ENCODE measurements around the gene PSMC4. TPM values are rescaled to one million over a fixed set of nuclear protein-coding genes. Genes with fewer than 3 reads are reported as not detected.

Gene PSMC4
- total RNA-seq, 4 donors from 2014 or later, result 59.4 to 162 (median 67.2) TPM

DNA sequence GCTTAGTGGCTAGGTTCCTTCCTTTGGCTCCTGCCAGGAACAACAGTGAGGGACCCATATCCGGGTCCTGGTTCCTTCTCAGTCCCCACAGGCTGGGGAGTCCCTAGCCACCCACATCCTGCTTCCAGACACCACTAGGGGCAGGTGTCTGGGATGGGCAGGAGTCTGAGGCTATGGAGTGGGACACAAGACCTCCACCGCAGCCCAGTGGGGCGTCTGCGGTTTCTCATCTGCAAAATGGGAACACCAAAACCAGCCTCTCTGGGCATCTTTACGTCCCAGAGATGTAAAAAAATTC is 35.7 kb upstream of the PSMC4 start:
- no peaks in the 10 kb centered on the region for H3K4me1 ChIP-seq
- H3K9me3 ChIP-seq, result no peaks in the 10 kb centered on the region
- no peaks in the 10 kb centered on the region for H3K36me3 ChIP-seq
- DNase-seq, result no peak
- H3K4me3 ChIP-seq, result no peak overlapping the region
- no peaks in the 10 kb centered on the region for H3K27me3 ChIP-seq
- TF ChIP-seq POLR2A (IDR thresholded peaks at IDR 0.05), result no peak
- TF ChIP-seq, protein P1, sequence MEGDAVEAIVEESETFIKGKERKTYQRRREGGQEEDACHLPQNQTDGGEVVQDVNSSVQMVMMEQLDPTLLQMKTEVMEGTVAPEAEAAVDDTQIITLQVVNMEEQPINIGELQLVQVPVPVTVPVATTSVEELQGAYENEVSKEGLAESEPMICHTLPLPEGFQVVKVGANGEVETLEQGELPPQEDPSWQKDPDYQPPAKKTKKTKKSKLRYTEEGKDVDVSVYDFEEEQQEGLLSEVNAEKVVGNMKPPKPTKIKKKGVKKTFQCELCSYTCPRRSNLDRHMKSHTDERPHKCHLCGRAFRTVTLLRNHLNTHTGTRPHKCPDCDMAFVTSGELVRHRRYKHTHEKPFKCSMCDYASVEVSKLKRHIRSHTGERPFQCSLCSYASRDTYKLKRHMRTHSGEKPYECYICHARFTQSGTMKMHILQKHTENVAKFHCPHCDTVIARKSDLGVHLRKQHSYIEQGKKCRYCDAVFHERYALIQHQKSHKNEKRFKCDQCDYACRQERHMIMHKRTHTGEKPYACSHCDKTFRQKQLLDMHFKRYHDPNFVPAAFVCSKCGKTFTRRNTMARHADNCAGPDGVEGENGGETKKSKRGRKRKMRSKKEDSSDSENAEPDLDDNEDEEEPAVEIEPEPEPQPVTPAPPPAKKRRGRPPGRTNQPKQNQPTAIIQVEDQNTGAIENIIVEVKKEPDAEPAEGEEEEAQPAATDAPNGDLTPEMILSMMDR (IDR thresholded peaks at IDR 0.05), result no peak
- intact Hi-C loops (cut with DNase I; ENCODE audit: low total_unique reads), result no loop called here
- H3K27ac ChIP-seq, result no peak overlapping the region

DNA sequence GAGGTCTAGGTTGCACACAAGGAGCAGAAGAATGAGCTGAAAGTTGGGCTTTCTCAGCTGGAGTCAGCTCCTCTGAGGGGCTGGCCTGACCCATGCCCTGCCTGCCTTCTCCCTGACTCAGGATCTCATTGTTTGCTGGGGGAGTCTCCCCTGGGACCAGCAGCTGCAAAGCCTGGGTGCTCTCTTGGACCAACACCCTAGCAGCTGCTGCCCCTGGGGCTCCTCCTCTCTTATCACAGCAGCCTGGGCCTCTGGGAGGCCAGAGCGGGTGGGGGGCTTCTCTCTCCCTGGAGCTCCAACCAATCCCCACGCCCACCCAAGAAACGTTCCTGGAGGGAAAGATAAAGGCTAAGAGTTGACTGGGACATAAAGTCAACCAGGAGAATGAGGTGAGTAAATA is 34.9 kb upstream of the PSMC4 start:
- intact Hi-C loops (cut with DNase I; ENCODE audit: low total_unique reads), result no loop called here
- Histone ChIP-seq H3K9me3 (no peaks in the 10 kb centered on the region), H3K4me1 (no peaks in the 10 kb centered on the region), H3K4me3 (no peak overlapping the region), H3K27me3 (no peaks in the 10 kb centered on the region), H3K27ac (no peak overlapping the region), H3K36me3 (no peaks in the 10 kb centered on the region)
- TF ChIP-seq, protein P1 (IDR thresholded peaks at IDR 0.05), result no peak
- TF ChIP-seq POLR2A (IDR thresholded peaks at IDR 0.05), result no peak
- DNase-seq, result no peak

DNA sequence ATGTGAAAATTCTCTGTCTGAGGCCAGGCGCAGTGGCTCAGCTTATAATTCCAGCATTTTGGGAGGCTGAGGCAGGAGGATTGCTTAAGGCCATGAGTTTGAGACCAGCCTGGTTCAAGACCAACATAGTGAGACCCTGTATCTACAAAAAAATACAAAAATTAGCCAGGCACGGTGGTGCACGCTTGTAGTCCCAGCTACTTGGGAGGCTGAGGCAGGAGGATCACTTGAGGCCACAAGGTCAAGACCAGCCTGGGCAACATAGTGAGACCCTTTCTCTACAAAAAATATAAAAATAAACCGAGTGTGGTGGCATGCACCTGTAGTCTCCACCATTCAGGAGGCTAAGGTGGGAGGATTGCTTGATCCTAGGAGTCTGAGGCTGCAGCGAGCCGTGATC is 34.3 kb upstream of the PSMC4 start:
- intact Hi-C loops (cut with DNase I; ENCODE audit: low total_unique reads), result no loop called here
- Histone ChIP-seq H3K4me3 (no peak overlapping the region), H3K27me3 (no peaks in the 10 kb centered on the region), H3K27ac (no peak overlapping the region), H3K9me3 (no peaks in the 10 kb centered on the region), H3K36me3 (no peaks in the 10 kb centered on the region), H3K4me1 (no peaks in the 10 kb centered on the region)
- no peak for DNase-seq
- TF ChIP-seq, protein P1 (IDR thresholded peaks at IDR 0.05), result no peak
- TF ChIP-seq POLR2A (IDR thresholded peaks at IDR 0.05), result no peak

DNA sequence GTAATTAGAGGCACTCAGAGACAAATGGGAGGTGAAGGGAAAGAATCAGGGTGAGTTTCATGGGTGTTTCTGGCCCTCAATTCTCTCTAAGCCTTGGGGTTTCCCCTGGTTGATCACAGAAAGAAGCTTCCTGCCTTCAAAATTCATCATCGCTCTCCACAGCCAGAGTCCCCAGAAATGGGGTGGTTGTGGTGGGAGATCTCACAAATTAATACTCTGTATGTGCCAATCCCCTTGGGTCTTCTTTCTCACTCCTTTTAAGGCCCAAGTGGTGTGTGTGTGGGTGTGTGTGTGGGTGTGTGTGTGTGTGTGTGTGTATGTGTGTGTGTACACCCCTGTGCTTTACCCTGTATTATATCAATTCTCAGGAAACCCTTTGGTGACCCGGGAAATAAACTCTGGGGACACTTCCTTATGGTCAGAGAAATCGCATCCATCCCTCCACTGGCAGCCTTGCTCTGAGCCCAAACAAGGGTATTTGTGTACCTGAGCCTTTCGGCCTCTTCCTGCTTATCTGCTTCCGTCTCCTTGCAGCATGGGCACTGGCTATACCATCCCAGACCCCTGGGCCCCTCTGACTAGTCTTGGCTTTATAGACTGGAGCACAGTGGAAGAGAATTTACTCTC is 33.8 kb upstream of the PSMC4 start:
- Histone ChIP-seq H3K9me3 (no peaks in the 10 kb centered on the region), H3K27ac (no peak overlapping the region), H3K4me1 (no peaks in the 10 kb centered on the region), H3K36me3 (no peaks in the 10 kb centered on the region), H3K4me3 (no peak overlapping the region), H3K27me3 (no peaks in the 10 kb centered on the region)
- TF ChIP-seq, protein P1 (IDR thresholded peaks at IDR 0.05), result no peak
- TF ChIP-seq POLR2A (IDR thresholded peaks at IDR 0.05), result no peak
- intact Hi-C loops (cut with DNase I; ENCODE audit: low total_unique reads), result no loop called here
- no peak for DNase-seq

DNA sequence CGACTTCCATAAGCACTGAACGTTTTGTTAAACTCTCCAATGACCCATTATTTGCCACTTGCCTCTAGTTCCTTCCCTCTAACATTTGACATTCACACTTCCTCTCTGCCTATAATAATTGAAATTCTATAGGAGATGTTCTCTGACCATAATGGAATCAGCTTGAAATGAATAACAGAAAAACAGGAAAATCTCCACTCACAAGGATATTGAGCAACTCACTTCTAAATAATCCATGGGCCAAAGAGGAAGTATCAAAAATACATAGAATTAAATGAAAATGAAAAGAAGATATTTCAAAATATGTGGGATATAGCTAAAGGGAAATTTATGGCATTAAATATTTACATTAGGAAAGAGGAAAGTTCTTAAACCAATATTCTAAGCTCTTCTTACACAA is 33.2 kb upstream of the PSMC4 start:
- no peak for DNase-seq
- H3K36me3 ChIP-seq, result no peaks in the 10 kb centered on the region
- no peaks in the 10 kb centered on the region for H3K4me1 ChIP-seq
- H3K27me3 ChIP-seq, result no peaks in the 10 kb centered on the region
- H3K9me3 ChIP-seq, result no peaks in the 10 kb centered on the region
- intact Hi-C loops (cut with DNase I; ENCODE audit: low total_unique reads), result no loop called here
- TF ChIP-seq POLR2A (IDR thresholded peaks at IDR 0.05), result no peak
- TF ChIP-seq, protein P1 (IDR thresholded peaks at IDR 0.05), result no peak
- H3K4me3 ChIP-seq, result no peak overlapping the region
- H3K27ac ChIP-seq, result no peak overlapping the region
